IMR-90 (cell line): ENCODE measurements around the gene PTGER2. TPM values are rescaled to one million over a fixed set of nuclear protein-coding genes. Genes with fewer than 3 reads are reported as not detected.

ENCODE experiments used
- ATAC-seq: fragments of 200-7000 bp; cut with Tn5 transposase; 2 replicates; pipeline ENCODE4 v1.9.1; 2020; ENCODE audit warnings: low read depth, mild to moderate bottlenecking, moderate library complexity
- BruUV-seq: library from RNA; stranded (reverse); fragments of 400-500 nt; replicated peaks from 2 replicates; lab custom pipeline; 2021; lab: Mats Ljungman, UMichigan
- CTCF ChIA-PET: fragments of 300-600 bp; formaldehyde crosslinking; extraction: SDS; loops from one replicate; lab custom pipeline; 2021; ENCODE audit warnings: antibody characterized with exemption; lab: Yijun Ruan, JAX
- POLR2A ChIA-PET: fragments of 300-600 bp; sonication (Branson Sonifier 250); formaldehyde crosslinking; loops from one replicate; lab custom pipeline; 2022; ENCODE audit warnings: antibody characterized with exemption; ENCODE audit not compliant: unreplicated experiment; lab: Charles Lee
- DNase-seq: peaks from one replicate; pipeline ENCODE4 v3.0.0; 2013
- H2AFZ ChIP-seq: replicated peaks from 2 replicates; pipeline ENCODE3; 2013; ENCODE audit warnings: low read length, mild to moderate bottlenecking; ENCODE audit not compliant: poor library complexity
- H2AK5ac ChIP-seq: 2 replicates; pipeline ENCODE4 v1.6.1; 2013; ENCODE audit warnings: low read depth, low read length, inconsistent platforms
- H2AK9ac ChIP-seq: replicated peaks from 2 replicates; pipeline ENCODE3; 2013; ENCODE audit warnings: mild to moderate bottlenecking, low read depth, low read length, moderate library complexity; ENCODE audit not compliant: poor library complexity
- H2BK120ac ChIP-seq: 2 replicates; pipeline ENCODE4 v1.6.1; 2013; ENCODE audit warnings: low read depth, low read length, inconsistent platforms
- H2BK15ac ChIP-seq: 3 replicates; pipeline ENCODE4 v1.6.1; 2013; ENCODE audit warnings: low read depth, low read length, inconsistent platforms
- H2BK20ac ChIP-seq: 2 replicates; pipeline ENCODE4 v1.6.1; 2013; ENCODE audit warnings: low read depth, mild to moderate bottlenecking, inconsistent platforms, low read length, moderate library complexity
- H2BK5ac ChIP-seq: 2 replicates; pipeline ENCODE4 v1.6.1; 2013; ENCODE audit warnings: mild to moderate bottlenecking, low read depth, low read length, inconsistent platforms; ENCODE audit not compliant: poor library complexity, severe bottlenecking
- H3K14ac ChIP-seq: replicated peaks from 2 replicates; pipeline ENCODE4 v1.6.1; 2013; ENCODE audit warnings: low read depth, low read length, inconsistent platforms
- H3K18ac ChIP-seq: 2 replicates; pipeline ENCODE4 v1.6.1; 2013; ENCODE audit warnings: low read depth, low read length, control low read depth
- H3K23ac ChIP-seq: 2 replicates; pipeline ENCODE4 v1.6.1; 2013; ENCODE audit warnings: low read depth, low read length, inconsistent platforms
- H3K27ac ChIP-seq: 2 replicates; pipeline ENCODE4 v1.5.1; 2013; ENCODE audit warnings: mild to moderate bottlenecking, control low read depth, low read length; ENCODE audit not compliant: insufficient read depth
- H3K27me3 ChIP-seq: 2 replicates; pipeline ENCODE4 v1.6.1; 2013; ENCODE audit warnings: low read length; ENCODE audit not compliant: control insufficient read depth, insufficient read depth
- H3K36me3 ChIP-seq: 2 replicates; pipeline ENCODE4 v1.6.1; 2013; ENCODE audit warnings: low read length, mixed read lengths; ENCODE audit not compliant: control insufficient read depth, insufficient read depth
- H3K4ac ChIP-seq: 2 replicates; pipeline ENCODE4 v1.6.1; 2013; ENCODE audit warnings: low read depth, low read length, inconsistent platforms
- H3K4me1 ChIP-seq: 2 replicates; pipeline ENCODE4 v1.6.1; 2013; ENCODE audit warnings: low read length, mixed read lengths; ENCODE audit not compliant: control insufficient read depth, insufficient read depth
- H3K4me2 ChIP-seq: 2 replicates; pipeline ENCODE4 v1.6.1; 2013; ENCODE audit warnings: low read depth, mild to moderate bottlenecking, control low read depth, low read length, moderate library complexity
- H3K4me3 ChIP-seq: 2 replicates; pipeline ENCODE4 v1.5.1; 2013; ENCODE audit warnings: low read depth, mild to moderate bottlenecking, control low read depth, low read length, moderate library complexity; ENCODE audit not compliant: insufficient read depth
- H3K56ac ChIP-seq: 2 replicates; pipeline ENCODE4 v1.6.1; 2013; ENCODE audit warnings: low read length, inconsistent platforms; ENCODE audit not compliant: insufficient read depth; ENCODE audit errors: extremely low read depth
- H3K79me1 ChIP-seq, 2 experiments: 2 replicates each; pipeline ENCODE4 v1.6.1; 2013; ENCODE audit warnings: low read length in 2 of 2, inconsistent platforms in 1 of 2, low read depth in 1 of 2
- H3K9ac ChIP-seq: 2 replicates; pipeline ENCODE4 v1.6.1; 2013; ENCODE audit warnings: low read depth, low read length, control low read depth
- H3K9me1 ChIP-seq: 2 replicates; pipeline ENCODE4 v1.6.1; 2013; ENCODE audit warnings: low read length, inconsistent platforms; ENCODE audit not compliant: insufficient read depth
- H3K9me3 ChIP-seq: 2 replicates; pipeline ENCODE4 v1.6.1; 2013; ENCODE audit warnings: low read length; ENCODE audit not compliant: control insufficient read depth, insufficient read depth
- H4K20me1 ChIP-seq: 2 replicates; pipeline ENCODE4 v1.6.1; 2013; ENCODE audit warnings: low read length, inconsistent platforms; ENCODE audit not compliant: insufficient read depth
- H4K5ac ChIP-seq: 2 replicates; pipeline ENCODE4 v1.6.1; 2013; ENCODE audit warnings: mild to moderate bottlenecking, low read depth, low read length, control low read depth
- H4K8ac ChIP-seq, 2 experiments: 2 replicates each; pipeline ENCODE4 v1.6.1; 2013; ENCODE audit warnings: low read depth in 2 of 2, low read length in 2 of 2, control low read depth in 1 of 2, inconsistent platforms in 1 of 2
- H4K91ac ChIP-seq: 2 replicates; pipeline ENCODE4 v1.6.1; 2013; ENCODE audit warnings: low read depth, low read length, inconsistent platforms; ENCODE audit not compliant: insufficient read depth
- BHLHE40 ChIP-seq: fragments of 150-350 bp; IDR thresholded peaks from 2 replicates; pipeline ENCODE4 v1.6.1; 2016; ENCODE audit warnings: mild to moderate bottlenecking, low read depth, low read length
- CEBPB ChIP-seq: IDR thresholded peaks from 2 replicates; pipeline ENCODE4 v1.6.1; 2012; ENCODE audit warnings: low read depth, low read length, improper control_type of control experiment
- CHD1 ChIP-seq: IDR thresholded peaks from 2 replicates; pipeline ENCODE4 v1.6.1; 2012; ENCODE audit warnings: low read depth, low read length, improper control_type of control experiment
- FOS ChIP-seq: fragments of 150-350 bp; IDR thresholded peaks from 2 replicates; pipeline ENCODE4 v1.6.1; 2016; ENCODE audit warnings: low read depth, low read length
- MAZ ChIP-seq: IDR thresholded peaks from 2 replicates; pipeline ENCODE4 v1.6.1; 2012; ENCODE audit warnings: low read depth, mild to moderate bottlenecking, low read length, improper control_type of control experiment, moderate library complexity, borderline replicate concordance
- MXI1 ChIP-seq: IDR thresholded peaks from 2 replicates; pipeline ENCODE4 v1.6.1; 2012; ENCODE audit warnings: low read depth, mild to moderate bottlenecking, low read length, moderate library complexity, borderline replicate concordance
- NFE2L2 ChIP-seq: fragments of 150-350 bp; IDR thresholded peaks from 2 replicates; pipeline ENCODE4 v1.6.1; 2016; ENCODE audit warnings: low read depth, mild to moderate bottlenecking, low read length
- RAD21 ChIP-seq: IDR thresholded peaks from 2 replicates; pipeline ENCODE4 v1.6.1; 2012; ENCODE audit warnings: low read length, improper control_type of control experiment
- RCOR1 ChIP-seq: IDR thresholded peaks from 2 replicates; pipeline ENCODE4 v1.6.1; 2012; ENCODE audit warnings: mild to moderate bottlenecking, low read length, improper control_type of control experiment; ENCODE audit not compliant: insufficient replicate concordance
- RFX5 ChIP-seq: IDR thresholded peaks from 2 replicates; pipeline ENCODE4 v1.8.0; 2012; ENCODE audit warnings: low read depth, mild to moderate bottlenecking, low read length, moderate library complexity
- SMC3 ChIP-seq: fragments of 150-350 bp; IDR thresholded peaks from 2 replicates; pipeline ENCODE4 v1.6.1; 2016; ENCODE audit warnings: low read depth, mild to moderate bottlenecking, antibody characterized with exemption, low read length, moderate library complexity
- WGBS, 2 experiments: methylation state at CpG; one replicate each; pipeline versions ENCODE4 v1.1.5 to v1.1.7; 2013; ENCODE audit warnings: missing lambda C conversion rate in 2 of 2; ENCODE audit not compliant: insufficient read length in 1 of 2; ENCODE audit errors: extremely low coverage in 2 of 2; 5-methylcytosine and 5-hydroxymethylcytosine counted together
- dilution Hi-C: fragments of 300-500 bp; cut with HindIII; formaldehyde crosslinking; loops from one replicate; pipeline ENCODE4 v1.14.3; 2018; ENCODE audit warnings: low sequenced_read_pairs; ENCODE audit not compliant: unreplicated experiment
- in situ Hi-C: fragments of 300-500 bp; cut with MboI; formaldehyde crosslinking; loops from 3 replicates; pipeline ENCODE4 v1.14.3; 2019; ENCODE audit warnings: low sequenced_read_pairs, inconsistent platforms, mixed read lengths
- intact Hi-C: fragments of 100-400 bp; cut with micrococcal nuclease; formaldehyde crosslinking; loops from 2 replicates; pipeline ENCODE4 v1.10.0; 2022
- polyA plus RNA-seq, 3 experiments: library from polyadenylated mRNA; depleted of rRNA; stranded (reverse); fragments of >200 nt; gene quantifications; 2 replicates each; pipeline ENCODE4 v1.2.3, GENCODE V29; 2012; ENCODE audit warnings: low replicate concordance in 1 of 3
- total RNA-seq: library from RNA; depleted of rRNA; stranded (reverse); fragments of >200 nt; gene quantifications from 2 replicates; pipeline ENCODE4 v1.2.3, GENCODE V29; 2012
- TF ChIP-seq, protein P1 (sequence below): fragments of 150-350 bp; IDR thresholded peaks from 2 replicates; pipeline ENCODE4 v1.6.1; 2016; ENCODE audit warnings: low read depth, mild to moderate bottlenecking, low read length, moderate library complexity, borderline replicate concordance
- TF ChIP-seq, protein P2 (sequence below): conservative IDR thresholded peaks from 2 replicates; pipeline ENCODE4 v1.5.1; 2012; ENCODE audit warnings: mild to moderate bottlenecking, low read depth, low read length, improper control_type of control experiment
- TF ChIP-seq, protein P3 (sequence below): fragments of 150-350 bp; IDR thresholded peaks from 2 replicates; pipeline ENCODE4 v1.6.1; 2017; ENCODE audit warnings: mild to moderate bottlenecking, antibody characterized with exemption, low read length, low read depth

PTGER2 gene
- total and polyA plus RNA-seq, 2 of the 4 experiments (the other 2 are of a cell fraction): 24.7 to 58.5 TPM

DNA sequence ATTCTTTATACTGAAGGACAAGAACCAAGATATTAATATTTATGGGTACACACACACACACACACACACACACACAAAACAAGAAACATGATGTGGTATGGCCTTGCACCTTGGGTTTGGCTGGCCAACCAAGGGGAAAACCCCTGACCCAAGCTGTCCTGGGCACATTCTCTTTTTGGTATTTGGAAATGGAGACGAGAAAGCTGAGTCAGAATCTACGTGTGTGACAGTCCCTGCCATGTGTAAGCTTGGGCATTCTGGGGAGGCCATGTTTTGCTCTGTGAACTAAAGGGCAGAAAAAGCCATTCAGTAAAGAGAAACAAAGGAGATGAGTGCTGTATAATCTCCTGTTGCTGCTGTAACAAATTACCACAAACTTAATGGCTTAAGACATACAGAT lies 35.6 kb downstream of the PTGER2 start:
- ATAC-seq (no peak), DNase-seq (no peak)
- no peaks in the 10 kb centered on the region for H4K20me1 ChIP-seq
- peak overlapping the region; percentile 40 for H3K23ac ChIP-seq
- no peak overlapping the region for H3K4me3 ChIP-seq
- no peak overlapping the region for H2AFZ ChIP-seq
- peak overlapping the region; percentile 33 for H3K9ac ChIP-seq
- H3K14ac ChIP-seq: peak overlapping the region; percentile 70
- peak overlapping the region; percentile 92 for H2BK5ac ChIP-seq
- peak overlapping the region; percentile 96 for H3K4ac ChIP-seq
- dilution Hi-C loops: no loop called here
- H4K5ac ChIP-seq: peak overlapping the region; percentile 54
- peak overlapping the region; percentile 94 for H3K27ac ChIP-seq
- H3K79me1 ChIP-seq: peaks cover 0 to 4% of the 10 kb centered on the region in 2 experiments; a peak in 1 of 4 replicates
- H3K9me1 ChIP-seq: peaks cover 17% of the 10 kb centered on the region; the same call in 1 of the 2 replicates
- TF ChIP-seq RCOR1 (no peak), NFE2L2 (no peak), SMC3 (no peak), FOS (no peak), MXI1 (no peak), CEBPB (no peak), RFX5 (no peak), BHLHE40 (no peak), CHD1 (no peak), RAD21 (no peak), MAZ (no peak)
- TF ChIP-seq, protein P1, sequence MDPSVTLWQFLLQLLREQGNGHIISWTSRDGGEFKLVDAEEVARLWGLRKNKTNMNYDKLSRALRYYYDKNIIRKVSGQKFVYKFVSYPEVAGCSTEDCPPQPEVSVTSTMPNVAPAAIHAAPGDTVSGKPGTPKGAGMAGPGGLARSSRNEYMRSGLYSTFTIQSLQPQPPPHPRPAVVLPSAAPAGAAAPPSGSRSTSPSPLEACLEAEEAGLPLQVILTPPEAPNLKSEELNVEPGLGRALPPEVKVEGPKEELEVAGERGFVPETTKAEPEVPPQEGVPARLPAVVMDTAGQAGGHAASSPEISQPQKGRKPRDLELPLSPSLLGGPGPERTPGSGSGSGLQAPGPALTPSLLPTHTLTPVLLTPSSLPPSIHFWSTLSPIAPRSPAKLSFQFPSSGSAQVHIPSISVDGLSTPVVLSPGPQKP: no peak
- TF ChIP-seq, protein P2, sequence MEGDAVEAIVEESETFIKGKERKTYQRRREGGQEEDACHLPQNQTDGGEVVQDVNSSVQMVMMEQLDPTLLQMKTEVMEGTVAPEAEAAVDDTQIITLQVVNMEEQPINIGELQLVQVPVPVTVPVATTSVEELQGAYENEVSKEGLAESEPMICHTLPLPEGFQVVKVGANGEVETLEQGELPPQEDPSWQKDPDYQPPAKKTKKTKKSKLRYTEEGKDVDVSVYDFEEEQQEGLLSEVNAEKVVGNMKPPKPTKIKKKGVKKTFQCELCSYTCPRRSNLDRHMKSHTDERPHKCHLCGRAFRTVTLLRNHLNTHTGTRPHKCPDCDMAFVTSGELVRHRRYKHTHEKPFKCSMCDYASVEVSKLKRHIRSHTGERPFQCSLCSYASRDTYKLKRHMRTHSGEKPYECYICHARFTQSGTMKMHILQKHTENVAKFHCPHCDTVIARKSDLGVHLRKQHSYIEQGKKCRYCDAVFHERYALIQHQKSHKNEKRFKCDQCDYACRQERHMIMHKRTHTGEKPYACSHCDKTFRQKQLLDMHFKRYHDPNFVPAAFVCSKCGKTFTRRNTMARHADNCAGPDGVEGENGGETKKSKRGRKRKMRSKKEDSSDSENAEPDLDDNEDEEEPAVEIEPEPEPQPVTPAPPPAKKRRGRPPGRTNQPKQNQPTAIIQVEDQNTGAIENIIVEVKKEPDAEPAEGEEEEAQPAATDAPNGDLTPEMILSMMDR: no peak
- TF ChIP-seq, protein P3, sequence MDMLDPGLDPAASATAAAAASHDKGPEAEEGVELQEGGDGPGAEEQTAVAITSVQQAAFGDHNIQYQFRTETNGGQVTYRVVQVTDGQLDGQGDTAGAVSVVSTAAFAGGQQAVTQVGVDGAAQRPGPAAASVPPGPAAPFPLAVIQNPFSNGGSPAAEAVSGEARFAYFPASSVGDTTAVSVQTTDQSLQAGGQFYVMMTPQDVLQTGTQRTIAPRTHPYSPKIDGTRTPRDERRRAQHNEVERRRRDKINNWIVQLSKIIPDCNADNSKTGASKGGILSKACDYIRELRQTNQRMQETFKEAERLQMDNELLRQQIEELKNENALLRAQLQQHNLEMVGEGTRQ: no peak
- intact Hi-C loops: loop anchor here (2.0 kb wide), 1 partner anchor 109 kb away; no protein-coding TSS in a partner anchor
- H3K9me3 ChIP-seq: peaks cover 6% of the 10 kb centered on the region; the same call in 1 of the 2 replicates
- H3K18ac ChIP-seq: peak overlapping the region; percentile 97
- H2AK5ac ChIP-seq: peak overlapping the region; percentile 93
- peak overlapping the region; percentile 99 for H2BK20ac ChIP-seq
- no TSS peak for BruUV-seq
- peak overlapping the region; percentile 56 to 75 for H4K8ac ChIP-seq
- CTCF ChIA-PET: no interaction called here
- H3K4me2 ChIP-seq: no peak overlapping the region
- H3K4me1 ChIP-seq: peaks cover 18% of the 10 kb centered on the region
- POLR2A ChIA-PET: no interaction called here
- H3K27me3 ChIP-seq: no peaks in the 10 kb centered on the region
- in situ Hi-C loops: no loop called here
- H2BK120ac ChIP-seq: peak overlapping the region; percentile 98
- peak overlapping the region; percentile 91 for H4K91ac ChIP-seq
- H2AK9ac ChIP-seq: no peak overlapping the region
- peak overlapping the region; percentile 96 for H2BK15ac ChIP-seq
- 60% methylated on average over 1 of the region's 2 CpGs; no CpG with 5 or more reads in 1 of the 2 experiments for WGBS, 2 experiments
- no peaks in the 10 kb centered on the region for H3K36me3 ChIP-seq
- peak overlapping the region; percentile 53; the same call in 1 of the 2 replicates for H3K56ac ChIP-seq
